IgD-negative memory B cell (primary cell): ENCODE results near the gene TMEM130. TPM values are rescaled to one million over a fixed set of nuclear protein-coding genes. Genes with fewer than 3 reads are reported as not detected.

ENCODE experiments used
- H3K27ac Mint-ChIP-seq, 3 donors: one replicate each; pipeline ENCODE4 v1.8.0; 2020 to 2022; ENCODE audit warnings: mild to moderate bottlenecking in 3 of 3, mixed read lengths in 3 of 3, moderate library complexity in 1 of 3
- H3K27me3 Mint-ChIP-seq: one replicate; pipeline ENCODE4 v1.8.0; 2021; ENCODE audit warnings: mixed read lengths
- H3K36me3 Mint-ChIP-seq: one replicate; pipeline ENCODE4 v1.8.0; 2020; ENCODE audit warnings: mild to moderate bottlenecking, mixed read lengths
- H3K4me1 Mint-ChIP-seq, 3 donors: one replicate each; pipeline ENCODE4 v1.8.0; 2020 to 2022; ENCODE audit warnings: mixed read lengths in 3 of 3, mild to moderate bottlenecking in 1 of 3
- H3K4me3 Mint-ChIP-seq, 4 donors: one replicate each; pipeline ENCODE4 v1.8.0; 2020 to 2022; ENCODE audit warnings: mild to moderate bottlenecking in 4 of 4, mixed read lengths in 4 of 4, moderate library complexity in 3 of 4
- H3K9me3 Mint-ChIP-seq, 3 donors: one replicate each; pipeline ENCODE4 v1.8.0; 2020 to 2021; ENCODE audit warnings: mixed read lengths in 3 of 3, mild to moderate bottlenecking in 1 of 3
- polyA plus RNA-seq: library from polyadenylated mRNA; unstranded; fragments of 300-500 nt; fragmentation: Illumina TruSeq; gene quantifications from one replicate; pipeline ENCODE4 v1.2.3, GENCODE V29; 2021

Gene TMEM130
- polyA plus RNA-seq, 1 donor from 2014 or later, result not detected

DNA sequence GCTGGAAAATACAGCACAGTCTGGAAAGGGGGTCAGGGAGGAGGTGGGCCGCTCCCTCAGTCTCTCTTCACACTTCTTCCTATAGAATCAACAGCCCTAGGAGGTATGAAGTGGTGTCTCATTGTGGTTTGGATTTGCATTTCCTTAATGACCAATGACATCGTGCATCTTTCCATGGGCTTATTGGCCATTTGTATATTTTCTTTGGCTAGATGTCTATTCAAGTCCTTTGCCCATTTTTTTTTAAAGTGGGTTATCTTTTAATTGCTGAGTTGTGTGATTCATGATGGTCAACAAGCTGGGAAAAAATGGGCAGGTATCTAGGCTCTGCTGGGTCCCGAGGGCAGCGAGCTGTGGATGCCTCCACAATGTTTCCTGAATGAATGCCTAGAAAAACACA is 29.1 kb downstream of the TMEM130 start:
- H3K27me3 Mint-ChIP-seq, result peaks cover 5% of the 10 kb centered on the region
- H3K9me3 Mint-ChIP-seq, result no peaks in the 10 kb centered on the region
- H3K4me3 Mint-ChIP-seq, result no peak overlapping the region
- peaks cover 0 to 2% (median 2%) of the 10 kb centered on the region in 3 donors for H3K4me1 Mint-ChIP-seq
- no peak overlapping the region for H3K27ac Mint-ChIP-seq
- H3K36me3 Mint-ChIP-seq, result no peaks in the 10 kb centered on the region

DNA sequence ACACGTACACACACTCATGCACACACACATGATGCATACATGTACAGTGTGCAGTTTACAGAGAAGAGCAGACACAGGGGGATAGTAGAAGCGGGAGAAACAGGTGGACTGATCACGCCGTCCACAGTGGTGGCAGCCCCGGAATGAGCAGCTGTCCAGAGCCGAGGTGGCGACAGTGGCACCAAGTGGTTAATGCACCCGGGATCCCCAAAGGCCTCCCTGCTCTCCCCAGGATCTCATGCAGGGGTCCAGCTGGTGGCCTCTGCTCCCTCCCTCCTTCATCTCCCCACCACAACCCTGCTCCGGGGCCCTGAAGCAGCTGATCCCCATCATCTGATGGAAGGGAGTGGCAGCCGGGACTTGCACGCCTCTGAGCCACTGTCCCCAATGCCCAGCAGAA is 29.7 kb downstream of the TMEM130 start:
- Mint-ChIP-seq H3K4me3 (no peak overlapping the region), H3K36me3 (no peaks in the 10 kb centered on the region), H3K9me3 (no peaks in the 10 kb centered on the region), H3K27ac (no peak overlapping the region), H3K4me1 (peaks cover 0 to 2% (median 2%) of the 10 kb centered on the region in 3 donors), H3K27me3 (peaks cover 7% of the 10 kb centered on the region)

DNA sequence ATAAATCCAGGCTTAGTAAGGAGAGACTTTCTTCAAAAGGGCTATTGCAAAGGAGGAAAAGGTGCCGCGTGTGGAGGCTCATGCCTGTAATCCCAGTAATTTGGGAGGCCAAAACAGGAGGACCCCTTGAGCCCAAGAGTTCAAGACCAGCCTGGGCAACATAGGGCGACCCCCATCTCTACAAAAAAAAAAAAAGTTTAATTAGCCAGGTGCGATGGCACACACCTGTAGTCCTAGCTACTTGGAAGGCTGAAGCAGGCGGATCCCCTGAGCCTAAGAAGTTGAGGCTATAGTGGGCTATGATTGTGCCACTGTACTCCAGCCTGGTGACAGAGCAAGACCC is 32.2 kb downstream of the TMEM130 start:
- Mint-ChIP-seq H3K36me3 (no peaks in the 10 kb centered on the region), H3K9me3 (no peaks in the 10 kb centered on the region), H3K4me3 (no peak overlapping the region), H3K27me3 (peaks cover 11% of the 10 kb centered on the region), H3K27ac (peak overlapping the region in 1 of 3 donors; percentile 14), H3K4me1 (peaks cover 0 to 2% (median 2%) of the 10 kb centered on the region in 3 donors)

DNA sequence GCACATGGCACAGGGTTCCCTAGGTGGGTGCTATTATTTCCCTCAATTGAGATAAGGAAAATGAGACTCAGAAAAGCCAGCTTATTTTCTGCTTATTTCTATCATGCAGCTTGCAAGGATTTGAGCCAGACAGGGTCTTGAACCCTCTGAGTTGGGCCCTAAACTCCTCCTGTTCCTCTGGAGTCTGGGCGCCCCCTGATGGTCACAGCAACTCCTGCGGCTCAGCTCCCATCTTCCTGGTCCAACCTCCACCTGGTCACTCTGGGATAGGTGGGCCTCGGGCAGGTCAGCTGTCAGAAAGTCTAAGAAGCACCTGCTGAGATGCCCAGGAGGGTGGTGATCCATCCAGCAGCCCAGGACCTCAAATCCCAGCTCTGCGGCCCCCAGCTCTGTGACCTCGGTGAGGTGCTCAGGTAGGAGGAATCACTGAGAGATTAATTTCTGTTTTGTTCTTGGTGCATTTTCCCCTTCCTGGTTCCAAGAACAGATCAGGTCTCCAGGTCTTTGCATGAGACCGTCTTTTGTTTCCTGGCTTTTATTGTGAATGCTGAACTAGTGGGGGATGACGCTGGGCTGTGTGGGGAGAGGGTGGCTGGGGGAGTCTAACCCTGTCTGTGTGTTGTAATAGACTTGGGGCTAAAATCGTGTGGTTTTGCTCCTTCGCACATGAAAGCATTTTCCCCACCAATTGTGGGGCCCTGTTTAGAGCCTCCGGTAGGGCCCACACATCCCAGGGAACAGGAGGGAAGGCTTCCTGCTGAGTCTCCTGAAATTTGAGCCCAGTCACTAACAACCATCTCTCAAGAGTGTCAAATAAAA is 32.8 kb downstream of the TMEM130 start:
- H3K4me3 Mint-ChIP-seq, result no peak overlapping the region
- no peaks in the 10 kb centered on the region for H3K9me3 Mint-ChIP-seq
- H3K27me3 Mint-ChIP-seq, result peaks cover 11% of the 10 kb centered on the region
- H3K4me1 Mint-ChIP-seq, result peaks cover 0 to 2% (median 2%) of the 10 kb centered on the region in 3 donors
- peak overlapping the region in 1 of 3 donors; percentile 14 for H3K27ac Mint-ChIP-seq
- no peaks in the 10 kb centered on the region for H3K36me3 Mint-ChIP-seq

DNA sequence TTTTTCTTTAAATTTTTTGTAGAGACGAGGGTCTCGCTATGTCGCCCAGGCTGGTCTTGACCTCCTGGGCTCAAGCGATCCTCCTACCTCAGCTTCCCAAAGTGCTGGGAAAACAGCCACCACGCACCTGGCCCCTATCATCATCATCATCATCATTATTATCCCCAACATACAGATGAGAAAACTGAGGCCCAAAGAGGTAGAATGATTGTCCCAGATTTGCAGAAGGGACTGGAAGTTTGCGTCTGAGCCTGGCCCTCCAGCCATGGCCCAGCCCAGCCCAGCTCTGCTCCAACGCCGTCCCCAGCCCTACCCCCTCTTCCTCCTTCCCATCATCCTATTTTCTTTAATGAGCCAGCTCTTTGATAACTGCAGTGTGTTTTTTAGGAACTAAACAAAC is 34.9 kb downstream of the TMEM130 start:
- H3K27me3 Mint-ChIP-seq, result peaks cover 11% of the 10 kb centered on the region
- H3K4me1 Mint-ChIP-seq, result no peaks in the 10 kb centered on the region
- H3K27ac Mint-ChIP-seq, result no peak overlapping the region
- no peaks in the 10 kb centered on the region for H3K36me3 Mint-ChIP-seq
- no peak overlapping the region for H3K4me3 Mint-ChIP-seq
- H3K9me3 Mint-ChIP-seq, result no peaks in the 10 kb centered on the region

DNA sequence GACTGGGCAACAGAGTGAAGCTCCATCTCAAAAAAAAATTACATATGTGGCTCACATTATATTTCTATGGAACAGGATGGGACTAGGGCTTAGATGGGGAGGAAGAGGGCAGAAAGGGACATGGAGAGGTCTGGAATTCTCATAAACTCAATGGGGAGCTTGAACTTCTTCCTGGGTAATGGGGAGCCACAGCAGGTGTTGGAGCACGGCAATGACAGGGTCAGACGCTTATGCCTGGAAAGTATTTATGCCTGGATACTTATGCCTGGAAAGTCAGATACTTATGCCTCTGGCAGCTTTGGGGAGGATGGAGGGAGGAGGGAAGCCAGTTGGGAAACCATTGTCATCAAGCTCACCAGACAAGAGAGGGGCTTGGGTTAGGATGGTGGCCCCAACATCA is 36.8 kb downstream of the TMEM130 start:
- Mint-ChIP-seq H3K4me3 (no peak overlapping the region), H3K9me3 (no peaks in the 10 kb centered on the region), H3K4me1 (no peaks in the 10 kb centered on the region), H3K27ac (no peak overlapping the region), H3K36me3 (no peaks in the 10 kb centered on the region), H3K27me3 (peaks cover 11% of the 10 kb centered on the region)

DNA sequence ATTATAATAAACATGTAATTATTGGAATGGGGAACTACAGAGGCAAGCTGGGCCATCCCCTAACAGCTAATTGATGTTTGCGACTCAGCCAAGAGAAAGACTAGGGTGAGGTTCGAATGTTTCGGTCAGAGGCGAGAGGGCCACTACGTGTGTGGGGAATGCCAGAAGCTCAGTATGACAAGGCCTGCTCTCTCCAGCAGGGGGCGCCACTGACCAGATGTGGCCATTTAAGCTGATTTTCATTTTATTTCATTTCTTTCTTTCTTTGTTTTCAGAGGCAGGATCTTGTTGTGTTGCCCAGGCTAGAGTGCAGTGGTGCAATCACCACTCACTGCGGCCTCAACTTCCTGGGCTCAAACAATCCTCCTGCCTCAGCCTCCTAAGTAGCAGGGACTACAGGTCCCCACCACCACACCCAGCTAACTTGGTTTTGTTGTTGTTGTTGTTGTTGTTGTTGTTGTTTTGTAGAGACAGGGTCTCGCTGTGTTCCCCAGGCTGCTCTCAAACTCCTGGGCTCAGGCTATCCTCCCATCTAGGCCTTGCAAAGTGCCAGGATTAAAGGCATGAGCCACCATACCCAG is 38.1 kb downstream of the TMEM130 start:
- Mint-ChIP-seq H3K4me3 (no peak overlapping the region), H3K36me3 (no peaks in the 10 kb centered on the region), H3K9me3 (no peaks in the 10 kb centered on the region), H3K4me1 (no peaks in the 10 kb centered on the region), H3K27me3 (peaks cover 11% of the 10 kb centered on the region), H3K27ac (no peak overlapping the region)

DNA sequence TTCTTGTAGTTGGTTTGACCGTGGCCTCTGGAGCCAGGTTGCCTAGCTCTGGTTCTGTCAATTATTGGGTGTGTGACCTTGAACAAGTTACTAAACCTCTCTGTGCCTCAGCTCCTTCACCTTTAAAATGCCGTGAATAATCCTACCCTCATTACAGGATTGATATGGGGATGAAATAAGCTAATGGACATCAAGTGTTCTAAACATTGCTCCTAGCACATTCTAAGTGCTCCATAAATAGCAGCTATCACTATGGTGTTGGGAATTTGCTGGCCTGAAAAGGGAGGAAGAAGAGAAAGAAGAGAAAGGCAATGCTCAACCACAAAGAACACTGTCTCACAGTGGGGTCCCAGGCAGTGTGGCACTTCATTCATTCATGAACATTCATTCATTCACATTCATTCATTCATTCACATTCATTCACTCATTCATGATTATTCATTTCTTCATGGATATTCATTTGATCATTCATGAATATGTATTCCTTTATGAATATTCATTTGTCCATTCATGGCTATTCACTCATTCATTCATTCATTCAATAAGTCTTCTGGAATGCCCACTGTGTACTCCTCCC is 38.8 kb downstream of the TMEM130 start:
- H3K4me1 Mint-ChIP-seq, result no peaks in the 10 kb centered on the region
- H3K27ac Mint-ChIP-seq, result no peak overlapping the region
- no peaks in the 10 kb centered on the region for H3K36me3 Mint-ChIP-seq
- no peaks in the 10 kb centered on the region for H3K9me3 Mint-ChIP-seq
- H3K4me3 Mint-ChIP-seq, result no peak overlapping the region
- peaks cover 11% of the 10 kb centered on the region for H3K27me3 Mint-ChIP-seq

DNA sequence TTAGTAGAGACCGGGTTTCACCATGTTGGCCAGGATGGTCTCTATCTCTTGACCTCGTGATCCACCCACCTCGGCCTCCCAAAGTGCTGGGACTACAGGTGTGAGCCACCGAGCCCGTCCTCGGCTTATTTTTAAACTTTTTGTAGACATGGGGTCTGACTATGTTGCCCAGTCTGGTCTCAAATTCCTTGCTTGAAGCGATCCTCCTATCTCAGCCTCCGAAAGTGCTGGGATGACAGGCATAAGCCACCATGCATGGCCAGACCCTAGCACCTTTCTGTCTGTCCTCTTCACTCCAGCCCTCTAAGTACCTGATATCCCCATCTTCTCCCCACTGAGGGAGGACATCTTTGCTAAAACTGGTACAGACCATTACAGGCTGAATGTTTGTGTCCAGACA is 41.4 kb downstream of the TMEM130 start:
- peaks cover 7% of the 10 kb centered on the region for H3K27me3 Mint-ChIP-seq
- H3K27ac Mint-ChIP-seq, result peak overlapping the region in 1 of 3 donors; percentile 25
- no peaks in the 10 kb centered on the region for H3K4me1 Mint-ChIP-seq

DNA sequence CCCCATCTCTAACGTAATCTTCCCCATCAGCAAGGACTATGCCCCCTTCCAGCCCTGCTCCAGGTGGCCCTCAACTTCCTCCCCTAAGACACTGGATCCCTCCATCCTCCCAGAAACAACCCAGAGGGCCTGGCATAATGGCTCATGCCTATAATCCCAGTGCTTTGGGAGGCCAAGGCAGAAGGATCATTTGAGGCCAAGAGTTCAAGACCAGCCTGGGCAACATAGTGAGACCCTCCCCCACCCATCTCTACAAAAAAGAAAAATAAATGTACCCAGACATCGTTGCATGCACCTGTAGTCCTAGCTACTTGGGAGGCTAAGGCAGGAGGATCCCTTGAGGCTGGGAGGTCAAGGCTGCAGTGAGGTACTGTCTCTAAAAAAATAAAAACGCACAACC is 42.6 kb downstream of the TMEM130 start:
- peaks cover 5% of the 10 kb centered on the region for H3K27me3 Mint-ChIP-seq
- H3K27ac Mint-ChIP-seq, result no peak overlapping the region
- H3K4me3 Mint-ChIP-seq, result no peak overlapping the region
- no peaks in the 10 kb centered on the region for H3K9me3 Mint-ChIP-seq
- no peaks in the 10 kb centered on the region for H3K4me1 Mint-ChIP-seq
- H3K36me3 Mint-ChIP-seq, result peaks cover 2% of the 10 kb centered on the region

More for the DNA sequence above, 41.4 kb downstream of the TMEM130 start:
- peaks cover 2% of the 10 kb centered on the region for H3K36me3 Mint-ChIP-seq
- no peak overlapping the region for H3K4me3 Mint-ChIP-seq
- H3K9me3 Mint-ChIP-seq, result no peaks in the 10 kb centered on the region

DNA sequence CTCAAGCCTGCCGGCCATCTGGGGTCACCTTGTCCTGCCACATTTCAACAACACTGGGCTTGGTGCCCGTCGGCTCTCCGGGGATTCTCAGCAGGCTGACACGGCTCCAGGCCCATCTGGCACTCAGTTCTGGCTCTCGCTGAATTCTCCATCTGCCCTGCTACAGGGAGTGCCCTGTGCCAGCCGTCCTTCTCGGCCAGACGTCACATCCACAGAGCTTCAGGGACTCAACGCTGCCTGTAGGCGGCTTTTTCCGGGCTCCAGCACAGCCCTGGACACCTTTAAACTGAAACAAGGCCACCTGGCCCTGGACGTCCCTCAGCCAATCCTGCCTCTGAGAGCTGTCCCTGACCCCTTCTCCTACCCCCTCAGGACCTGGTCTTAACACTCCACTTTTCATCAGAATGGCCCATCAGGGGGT is 43.0 kb downstream of the TMEM130 start:
- peaks cover 2% of the 10 kb centered on the region for H3K36me3 Mint-ChIP-seq
- peaks cover 5% of the 10 kb centered on the region for H3K27me3 Mint-ChIP-seq
- no peaks in the 10 kb centered on the region for H3K4me1 Mint-ChIP-seq
- H3K27ac Mint-ChIP-seq, result no peak overlapping the region
- no peaks in the 10 kb centered on the region for H3K9me3 Mint-ChIP-seq
- H3K4me3 Mint-ChIP-seq, result no peak overlapping the region

DNA sequence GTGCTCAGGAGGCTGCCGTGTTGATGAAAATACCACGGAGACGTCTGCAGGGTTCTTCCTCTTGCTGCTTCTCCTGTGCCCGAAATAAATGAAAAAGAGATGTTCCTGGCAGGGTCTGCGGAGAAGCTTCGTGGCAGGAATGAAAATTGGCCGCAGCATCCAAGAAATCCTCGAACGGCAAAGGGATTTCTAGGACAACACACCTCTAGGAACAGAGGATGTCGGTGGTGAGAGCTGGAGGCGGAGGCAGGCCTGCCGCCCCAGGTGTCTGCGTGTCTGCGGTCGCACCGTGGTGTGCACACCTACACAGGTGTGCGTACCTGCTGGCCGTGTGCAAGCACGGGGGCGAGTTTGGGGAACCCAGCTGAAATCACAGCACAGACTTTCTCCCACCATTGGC is 43.4 kb downstream of the TMEM130 start:
- H3K36me3 Mint-ChIP-seq, result peaks cover 2% of the 10 kb centered on the region
- H3K4me1 Mint-ChIP-seq, result no peaks in the 10 kb centered on the region
- H3K27me3 Mint-ChIP-seq, result peaks cover 5% of the 10 kb centered on the region
- H3K4me3 Mint-ChIP-seq, result no peak overlapping the region
- no peak overlapping the region for H3K27ac Mint-ChIP-seq
- no peaks in the 10 kb centered on the region for H3K9me3 Mint-ChIP-seq

DNA sequence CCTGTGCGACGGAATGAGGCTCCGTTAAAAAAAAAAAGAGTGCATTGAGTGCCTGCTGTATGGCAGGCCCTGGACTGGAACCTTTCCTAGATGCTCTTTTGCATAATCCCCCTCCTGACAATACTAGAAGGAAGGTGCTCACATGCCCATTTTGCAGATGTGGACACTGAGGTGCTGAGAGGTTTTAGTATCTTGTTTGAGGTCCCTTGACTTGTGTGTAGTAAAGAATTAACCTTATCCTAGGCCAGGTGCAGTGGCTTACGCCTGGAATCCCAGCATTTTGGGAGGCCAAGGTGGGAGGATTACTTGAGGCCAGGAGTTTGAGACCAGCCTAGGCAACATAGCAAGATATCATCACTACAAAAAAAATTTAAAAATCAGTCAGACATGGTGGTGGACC is 46.6 kb downstream of the TMEM130 start:
- no peak overlapping the region for H3K4me3 Mint-ChIP-seq
- H3K9me3 Mint-ChIP-seq, result no peaks in the 10 kb centered on the region
- peaks cover 6% of the 10 kb centered on the region for H3K27me3 Mint-ChIP-seq
- peaks cover 2% of the 10 kb centered on the region for H3K36me3 Mint-ChIP-seq
- no peaks in the 10 kb centered on the region for H3K4me1 Mint-ChIP-seq
- no peak overlapping the region for H3K27ac Mint-ChIP-seq

DNA sequence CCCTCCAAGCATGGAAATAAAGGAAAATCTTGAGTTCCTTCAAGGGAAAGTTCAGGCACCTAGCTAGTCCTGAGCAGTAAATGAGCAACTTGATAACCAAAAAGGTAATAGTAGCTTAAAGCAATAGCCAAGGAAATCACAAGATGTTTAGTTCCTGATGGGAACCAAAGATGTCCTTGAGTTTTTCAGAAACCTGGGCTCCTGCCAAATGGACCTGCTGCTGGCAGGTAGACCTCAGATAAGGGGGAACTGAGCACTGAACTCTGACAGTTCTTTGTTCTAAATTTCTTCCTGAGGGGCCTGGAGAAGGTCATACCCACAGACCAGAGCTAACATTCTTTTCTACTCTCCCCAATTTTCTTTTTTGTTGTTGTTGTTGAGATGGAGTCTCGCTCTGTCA is 48.5 kb downstream of the TMEM130 start:
- H3K4me1 Mint-ChIP-seq, result no peaks in the 10 kb centered on the region
- H3K9me3 Mint-ChIP-seq, result peaks cover 0 to 4% (median 0%) of the 10 kb centered on the region in 3 donors
- H3K27me3 Mint-ChIP-seq, result peaks cover 6% of the 10 kb centered on the region

DNA sequence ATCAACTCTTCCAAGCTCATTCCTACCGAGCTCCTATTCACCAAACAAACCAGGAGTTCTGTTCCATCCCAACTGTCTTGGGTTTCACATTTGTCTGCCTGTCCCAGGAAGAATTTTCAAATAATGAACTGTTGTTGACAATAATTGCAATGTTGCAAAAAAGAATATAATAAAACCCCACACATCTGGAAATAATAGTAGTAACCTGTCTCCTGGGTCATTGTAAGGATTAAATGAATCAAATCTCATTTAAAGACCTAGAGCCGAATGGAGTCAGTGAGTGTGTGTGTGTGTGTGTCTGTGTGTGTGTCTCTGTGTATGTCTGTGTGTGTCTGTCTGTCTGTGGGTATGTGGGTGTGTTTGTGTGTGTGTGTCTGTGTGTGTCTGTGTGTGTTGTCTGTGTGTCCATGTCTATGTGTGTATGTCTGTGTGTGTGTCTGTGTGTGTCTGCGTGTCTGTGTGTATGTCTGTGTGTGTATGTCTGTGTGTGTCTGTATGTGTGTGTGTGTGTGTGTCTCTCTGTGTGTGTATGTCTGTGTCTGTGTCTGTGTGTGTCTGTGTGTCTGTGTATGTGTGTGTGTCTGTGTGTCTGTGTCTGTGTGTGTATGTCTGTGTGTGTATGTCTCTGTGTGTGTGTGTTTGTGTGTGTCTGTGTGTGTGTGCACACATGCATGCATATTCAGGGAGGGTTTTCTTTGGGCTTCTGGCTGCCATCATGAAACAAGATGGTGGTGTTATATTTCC is 52.7 kb downstream of the TMEM130 start:
- Mint-ChIP-seq H3K27ac (peak overlapping the region in 1 of 3 donors; percentile 9), H3K4me3 (no peak overlapping the region), H3K27me3 (peaks cover 7% of the 10 kb centered on the region), H3K36me3 (no peaks in the 10 kb centered on the region), H3K4me1 (no peaks in the 10 kb centered on the region), H3K9me3 (peaks cover 0 to 4% (median 0%) of the 10 kb centered on the region in 3 donors)

More for the DNA sequence above, 48.5 kb downstream of the TMEM130 start:
- H3K36me3 Mint-ChIP-seq, result peaks cover 2% of the 10 kb centered on the region
- H3K4me3 Mint-ChIP-seq, result no peak overlapping the region
- H3K27ac Mint-ChIP-seq, result no peak overlapping the region
